Activated naive CD4-positive, alpha-beta T cell treated with anti-CD3 and anti-CD28 coated beads, Interleukin-2, amount 50 U/mL, for 16 hours (primary cell): Measurements from ENCODE around the gene COLEC12.

ENCODE experiments used
- DNase-seq: peaks from one replicate; pipeline ENCODE4 v3.0.0-alpha.2; 2020

The COLEC12 gene

DNA sequence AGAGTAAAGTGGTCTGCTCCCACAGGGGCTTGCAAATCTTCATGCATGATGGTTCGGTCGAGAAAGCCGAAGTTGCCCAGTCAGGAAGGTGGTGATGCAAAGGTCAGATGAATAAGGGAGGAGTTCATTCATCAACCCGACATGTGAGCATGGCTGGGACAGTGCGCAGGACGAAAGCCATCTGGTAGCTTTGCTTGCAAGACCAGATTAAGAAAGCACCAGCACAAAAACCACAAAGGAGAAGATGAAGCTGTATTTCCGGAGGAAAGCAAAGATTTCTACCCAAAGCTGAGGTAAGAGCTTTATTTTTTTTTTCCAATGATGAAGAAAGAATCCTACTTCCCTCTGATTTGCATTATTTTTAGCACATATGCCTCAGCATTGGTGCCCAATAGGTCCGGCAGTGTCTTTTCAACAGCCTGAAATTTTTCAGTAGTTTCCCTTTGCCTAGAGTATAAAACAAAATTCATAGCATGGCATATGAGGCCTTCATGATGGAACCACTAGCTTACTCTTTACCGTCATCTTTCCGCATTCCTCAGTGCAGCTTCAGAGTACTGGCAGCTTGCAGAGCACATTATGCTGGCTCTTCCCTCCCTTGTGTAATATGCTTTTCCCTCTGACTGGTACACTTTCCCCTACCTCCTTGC, 120.7 kb downstream of the COLEC12 start:
- DNase-seq = no peak

DNA sequence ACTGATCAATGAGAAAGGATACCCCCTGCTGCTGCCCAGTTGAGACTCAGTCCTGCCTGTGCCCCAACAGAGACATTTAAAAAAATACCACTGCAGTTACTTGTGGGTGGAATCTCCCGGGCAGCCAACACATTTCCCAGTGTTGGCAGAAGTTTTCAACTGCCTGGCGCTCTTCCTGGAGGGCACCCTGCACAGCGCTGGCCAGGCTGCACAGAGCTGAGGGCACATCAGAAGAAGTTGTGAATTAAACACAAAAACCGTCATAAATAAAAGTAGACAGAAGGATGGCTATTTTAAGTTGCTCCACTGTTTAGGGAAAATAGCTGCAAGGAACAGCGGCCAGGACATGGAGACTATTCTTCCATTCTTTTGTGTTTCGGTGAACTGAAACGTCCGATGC, 122.4 kb downstream of the COLEC12 start:
- no peak for DNase-seq

DNA sequence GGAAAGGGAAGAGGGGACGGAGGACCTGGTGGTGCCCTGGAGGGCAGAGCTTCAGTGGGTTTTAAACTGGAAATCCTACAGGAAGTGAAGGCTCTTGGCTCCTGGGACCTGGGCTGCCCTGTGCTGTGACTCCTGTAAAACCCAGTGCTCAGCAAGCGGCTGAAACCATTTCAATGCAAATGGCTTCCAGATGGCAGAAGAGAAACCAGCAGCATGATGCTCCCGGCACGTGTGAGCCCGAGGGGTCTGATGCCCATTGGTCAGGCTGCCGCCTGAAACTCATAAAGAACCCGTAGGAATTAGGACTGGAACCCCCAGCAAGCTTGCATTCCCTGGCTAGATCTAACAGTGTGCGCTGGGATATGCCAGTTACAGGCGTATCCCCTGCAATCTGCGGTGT, 123.4 kb downstream of the COLEC12 start:
- no peak for DNase-seq

DNA sequence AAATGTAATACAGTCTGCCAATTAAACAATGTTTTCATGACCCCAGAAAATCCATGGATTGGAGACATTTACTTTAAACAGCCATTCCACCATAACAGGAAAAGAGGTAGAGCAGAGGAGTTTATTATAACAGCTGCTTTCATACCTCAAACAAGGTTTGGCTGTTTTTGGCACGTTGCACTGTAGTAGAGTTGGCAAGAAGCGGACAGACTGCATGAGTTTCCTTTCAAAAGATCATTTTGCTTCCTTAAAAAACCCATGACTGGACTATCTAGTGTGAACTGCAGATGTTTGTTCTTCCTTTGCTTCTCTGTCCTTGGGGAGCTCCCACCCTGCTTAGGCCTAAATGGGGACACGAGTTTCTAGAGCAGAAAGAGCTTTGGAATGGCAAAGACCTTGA, 124.2 kb downstream of the COLEC12 start:
- no peak for DNase-seq

DNA sequence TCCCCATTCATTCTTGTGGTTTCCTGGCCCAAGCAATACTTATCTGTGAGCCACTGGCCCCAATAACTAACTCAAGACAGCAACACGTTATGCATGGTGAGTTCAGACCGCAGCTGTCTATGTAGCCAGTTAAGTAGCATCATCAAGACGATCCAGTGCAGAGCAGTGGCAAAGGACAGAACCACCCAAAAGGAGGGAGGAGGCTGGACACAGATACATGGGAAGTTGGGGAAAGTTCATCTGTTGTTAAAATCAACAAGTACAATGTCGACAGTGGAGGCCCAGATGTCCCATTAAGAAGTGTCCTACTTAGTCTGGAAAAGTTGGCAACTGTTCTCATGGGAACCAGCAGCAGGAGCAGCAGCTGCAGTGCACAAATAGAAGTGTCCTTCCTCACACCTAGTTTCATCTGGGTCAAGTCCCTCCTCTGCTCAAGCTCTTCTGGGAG, 125.8 kb downstream of the COLEC12 start:
- no peak for DNase-seq

DNA sequence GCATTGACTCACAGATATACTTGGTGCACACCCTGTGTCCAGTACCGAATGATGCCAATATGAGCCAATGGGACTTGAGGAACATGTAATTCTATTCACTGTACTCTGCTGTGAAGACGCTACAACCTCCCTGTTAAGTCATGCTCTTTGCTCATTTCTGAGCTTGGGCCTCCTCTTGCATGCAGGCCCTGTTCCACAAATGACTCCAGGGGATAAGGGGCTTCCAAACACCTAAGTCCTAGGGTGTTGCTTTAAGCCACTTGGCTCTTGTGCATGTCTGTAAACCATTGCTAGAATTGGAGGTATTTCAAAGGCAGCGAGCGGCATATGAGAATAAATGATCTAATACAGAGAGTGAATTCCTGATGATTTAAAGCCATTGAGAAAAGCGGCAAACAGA, 126.7 kb downstream of the COLEC12 start:
- no peak for DNase-seq

DNA sequence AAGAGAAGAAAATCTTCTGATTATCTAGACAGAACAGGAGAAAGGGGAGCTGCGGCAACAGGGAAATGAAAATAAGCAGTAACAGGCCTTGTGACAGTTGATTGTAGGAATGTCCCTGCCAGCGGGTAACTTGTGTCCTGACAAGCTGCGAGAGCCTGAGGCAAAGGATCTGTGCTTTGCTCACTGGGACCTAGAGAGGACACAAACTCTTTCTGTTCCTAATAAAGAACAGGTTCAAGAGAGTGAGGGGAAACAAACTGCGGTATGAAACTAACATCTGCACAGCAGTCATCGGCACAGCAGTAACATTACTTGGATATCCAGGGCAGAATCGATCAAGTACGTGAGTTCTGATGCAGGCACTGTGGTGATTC, 128.9 kb downstream of the COLEC12 start:
- DNase-seq = no peak

DNA sequence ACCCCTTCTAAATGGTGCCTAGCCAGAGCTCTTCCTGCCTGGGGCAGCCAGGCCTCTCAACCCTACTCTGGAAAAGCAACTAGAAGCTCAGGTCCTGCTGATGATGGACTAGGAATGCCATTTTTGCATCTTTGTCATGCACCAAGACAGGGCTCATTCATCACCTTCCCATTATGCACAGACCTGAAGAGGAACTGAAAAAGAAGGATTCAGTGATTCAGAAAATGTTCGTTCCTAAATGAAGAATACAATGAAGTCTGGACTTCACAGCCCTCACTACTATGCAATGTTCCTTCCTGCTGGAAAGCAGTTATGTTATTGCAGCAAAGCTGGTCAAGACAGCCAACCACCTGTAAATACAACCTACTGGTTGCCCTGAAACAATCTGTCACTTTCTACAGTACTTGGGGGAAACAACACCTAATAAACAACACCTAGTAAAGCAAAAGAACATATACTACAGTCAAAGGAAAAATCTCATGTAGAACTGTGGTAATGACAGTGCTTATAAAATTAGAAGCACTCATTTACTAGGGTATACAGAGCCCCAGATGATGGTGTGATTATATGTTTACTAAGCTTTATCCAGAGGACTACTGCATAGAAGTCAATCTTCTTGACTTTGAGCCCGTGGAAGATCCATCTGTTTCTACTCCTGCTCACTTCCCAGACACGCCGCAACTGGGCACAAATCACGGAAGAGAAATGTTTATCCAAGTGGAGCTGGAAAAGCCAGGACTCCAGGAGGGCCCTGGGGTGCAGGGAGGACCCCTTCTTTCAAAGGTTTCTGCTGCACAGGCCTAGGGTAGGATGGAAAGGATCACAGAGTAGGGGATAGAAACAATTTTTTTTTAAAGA, 129.5 kb downstream of the COLEC12 start:
- no peak for DNase-seq

DNA sequence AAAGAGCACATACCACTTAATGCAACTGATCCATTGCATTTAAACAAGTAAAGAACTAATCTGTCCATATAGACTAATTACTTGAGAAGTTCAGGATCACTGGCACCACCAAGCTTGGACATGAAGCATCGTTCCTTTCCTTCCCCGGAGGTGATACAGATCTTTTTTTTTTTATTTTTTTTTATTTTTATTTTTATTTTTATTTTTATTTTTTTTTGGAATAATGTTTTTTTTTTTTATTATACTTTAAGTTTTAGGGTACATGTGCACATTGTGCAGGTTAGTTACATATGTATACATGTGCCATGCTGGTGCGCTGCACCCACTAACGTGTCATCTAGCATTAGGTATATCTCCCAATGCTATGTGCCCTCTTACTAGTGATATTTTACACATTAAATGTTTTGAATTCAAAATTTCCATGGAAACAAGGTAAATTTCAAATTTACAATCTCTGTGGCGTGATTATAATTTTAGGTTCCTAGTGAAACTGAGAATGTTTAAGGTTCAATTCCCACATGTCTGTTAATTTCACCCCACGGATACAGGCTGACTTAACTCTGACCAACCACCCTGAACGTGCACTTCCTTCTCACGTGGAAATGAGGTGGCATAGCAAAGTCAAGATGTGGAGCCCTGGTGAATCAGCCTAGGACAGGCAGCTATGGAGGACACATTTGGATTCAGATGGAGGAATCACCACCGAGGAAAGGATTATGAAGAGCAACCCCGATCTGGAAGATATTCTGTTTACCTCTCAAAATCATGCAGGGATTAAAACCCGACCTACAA, 131.1 kb downstream of the COLEC12 start:
- no peak for DNase-seq

DNA sequence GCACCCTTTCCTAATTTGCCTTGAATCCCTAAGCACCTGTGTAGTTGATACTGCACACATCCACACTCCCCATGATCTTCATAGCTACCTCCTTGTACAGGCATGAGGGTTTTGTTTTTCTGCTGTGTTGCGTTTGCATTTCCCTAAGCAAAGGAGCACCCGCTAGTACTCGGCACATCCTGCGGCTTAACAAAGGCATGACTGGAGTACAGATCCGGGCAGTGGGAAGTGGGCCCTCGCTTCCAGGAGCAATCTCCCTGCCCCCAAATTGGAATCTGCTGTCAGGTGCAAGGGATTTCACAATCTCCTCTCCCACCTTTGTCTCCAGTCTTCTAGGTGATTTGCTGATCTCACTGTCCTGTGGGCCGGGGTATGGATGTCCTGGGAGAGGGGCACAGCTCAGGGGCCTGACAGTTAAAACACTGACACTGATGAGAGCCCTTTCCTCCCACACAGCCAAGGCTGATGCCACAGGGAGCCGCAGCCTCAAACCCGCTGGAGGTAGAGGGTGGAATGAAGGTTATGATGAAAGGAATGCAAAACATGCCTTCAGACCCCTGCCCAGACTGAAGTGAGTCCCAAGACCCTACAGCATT, 133.9 kb downstream of the COLEC12 start:
- DNase-seq = no peak

DNA sequence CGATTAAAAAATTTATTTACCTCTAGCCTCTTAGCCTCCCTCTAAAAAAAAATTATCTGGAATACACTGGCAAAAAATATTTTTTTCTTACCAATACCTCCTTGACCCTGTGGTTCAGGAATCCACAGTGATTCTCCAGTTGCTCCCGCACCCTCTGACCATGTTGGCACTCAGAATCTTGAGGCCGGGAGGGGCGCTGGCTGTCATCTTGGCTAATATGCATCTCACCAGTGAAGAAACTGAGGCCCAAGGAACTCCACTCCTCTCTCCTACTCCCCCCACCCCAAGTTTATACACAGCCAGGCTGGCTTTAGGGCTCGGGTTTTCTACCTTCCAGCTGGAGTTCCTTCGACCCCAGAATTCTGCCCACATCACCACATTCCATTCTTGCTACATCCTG, 134.8 kb downstream of the COLEC12 start:
- DNase-seq = no peak

DNA sequence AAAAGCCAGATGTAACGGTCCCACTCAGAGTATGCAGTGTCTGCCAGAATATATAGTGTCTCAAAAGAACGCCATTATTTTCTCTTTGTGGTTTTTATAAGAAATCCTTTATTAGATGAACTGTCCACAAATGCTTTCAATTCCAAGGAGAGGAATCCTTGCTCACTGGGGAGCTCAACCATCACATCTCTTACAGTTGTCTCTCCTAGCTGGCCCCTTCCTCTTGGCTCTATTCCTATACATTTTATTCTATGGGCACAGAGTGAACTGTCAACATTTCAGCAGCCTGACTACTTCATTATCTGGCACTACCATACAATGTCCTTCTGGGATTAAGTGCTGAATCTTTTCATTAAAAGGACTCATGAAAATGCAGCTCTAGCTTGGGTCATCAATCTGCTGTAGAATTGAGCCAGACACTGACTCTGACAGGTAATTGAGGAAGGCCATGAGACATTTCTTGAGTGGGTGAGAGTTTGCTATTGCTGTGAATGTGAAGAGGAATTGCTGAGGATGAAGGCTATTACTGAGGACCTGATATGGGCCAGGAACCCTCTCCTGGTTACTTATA, 136.2 kb downstream of the COLEC12 start:
- no peak for DNase-seq

DNA sequence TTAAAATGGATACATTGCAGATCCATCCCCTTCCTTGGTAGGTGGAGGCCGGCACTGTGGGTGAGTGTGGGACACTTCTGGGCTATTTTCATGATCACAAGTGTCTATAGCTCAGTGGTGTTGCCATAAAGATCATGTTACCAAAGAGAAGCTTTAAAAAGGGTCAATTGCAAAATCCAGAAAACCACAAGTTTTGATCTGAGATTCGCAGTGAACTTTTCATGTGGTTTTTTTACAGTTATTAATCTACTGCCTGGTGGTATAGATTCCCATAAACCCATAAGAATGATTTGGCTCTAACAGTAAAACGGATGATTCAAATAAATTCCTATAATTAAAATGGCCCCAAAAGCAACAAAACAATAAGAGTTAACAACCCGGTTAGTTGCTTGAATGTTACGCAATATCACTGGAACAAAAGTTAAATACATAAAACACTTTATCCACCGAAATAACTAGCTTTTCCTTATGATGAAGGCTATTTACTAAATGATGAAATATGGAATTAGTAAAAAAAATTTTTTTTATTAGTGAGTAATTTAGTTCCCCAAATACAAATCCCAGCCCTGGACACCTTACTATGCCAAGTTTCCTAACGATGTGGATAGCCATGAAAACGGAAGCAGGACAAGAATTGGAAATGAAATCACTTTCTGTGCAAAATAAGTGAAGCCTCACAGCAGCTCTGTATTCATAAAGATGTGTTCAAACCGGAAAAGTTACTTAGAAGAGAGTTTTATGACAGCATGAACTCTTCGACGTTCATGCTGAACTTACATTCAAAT, 137.0 kb downstream of the COLEC12 start:
- no peak for DNase-seq

DNA sequence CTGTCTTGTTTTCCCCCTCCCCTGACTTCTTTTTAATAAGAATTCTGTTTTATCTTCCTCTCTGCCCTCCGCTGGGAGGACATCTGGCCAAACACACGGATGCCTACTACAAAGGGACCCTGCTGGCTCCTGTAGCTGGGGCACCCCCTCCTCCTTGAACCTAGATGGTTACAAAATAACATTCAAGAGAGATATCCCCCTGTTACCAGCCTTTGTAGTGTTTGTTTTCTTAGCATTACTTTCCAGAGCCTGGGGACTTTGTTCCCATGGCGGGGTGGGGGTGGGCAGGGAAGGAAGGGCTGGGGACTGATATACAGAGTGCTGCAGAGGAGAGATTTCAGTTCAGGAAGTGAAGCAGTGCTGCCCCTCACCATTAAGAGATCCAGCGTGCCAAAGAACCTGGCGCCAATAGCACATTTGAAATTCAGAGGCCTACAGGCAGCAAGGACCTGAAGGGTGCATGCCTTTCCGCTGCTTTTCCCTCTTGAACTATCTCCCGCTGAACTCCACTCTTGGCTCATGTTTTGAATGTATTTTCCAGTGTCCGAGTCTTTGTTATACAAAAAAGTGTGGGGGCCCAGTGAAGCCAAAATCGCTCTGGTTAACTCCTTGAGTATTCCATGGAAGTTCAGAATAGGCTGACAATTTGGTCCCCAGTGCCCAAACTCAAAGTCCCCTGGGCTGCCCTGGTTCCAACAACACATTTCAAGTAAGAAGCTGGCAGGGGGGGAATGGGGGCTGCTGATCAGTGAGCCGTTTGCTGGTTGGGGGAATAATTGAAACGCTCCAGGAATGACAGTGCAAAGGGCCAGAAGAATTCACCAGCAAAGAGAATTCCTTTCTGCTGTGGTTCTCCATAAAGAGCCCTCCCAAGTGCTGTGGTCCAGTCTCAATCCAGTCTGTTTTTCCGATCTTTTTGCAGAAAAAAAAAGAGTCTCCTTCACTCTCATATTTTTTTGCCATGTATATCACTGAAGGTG, 137.9 kb downstream of the COLEC12 start:
- no peak for DNase-seq

DNA sequence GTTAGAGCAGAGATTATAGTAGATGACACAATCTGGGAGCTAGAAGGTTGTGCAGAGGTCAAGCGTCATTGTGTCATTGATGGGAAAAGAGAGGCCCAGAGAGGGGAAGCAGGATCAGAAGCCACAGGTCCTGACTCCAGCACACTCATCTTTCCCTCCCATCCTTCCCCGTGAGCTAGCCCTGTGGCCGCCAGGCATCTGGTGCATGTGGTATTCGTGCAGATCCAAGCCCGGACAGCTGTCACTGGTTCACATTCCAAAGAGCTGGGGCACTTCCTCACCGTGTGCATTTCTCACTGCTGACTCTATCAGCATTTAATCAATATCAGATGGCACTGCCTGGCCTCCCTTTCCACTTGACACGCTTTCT, 138.6 kb downstream of the COLEC12 start:
- DNase-seq = no peak

DNA sequence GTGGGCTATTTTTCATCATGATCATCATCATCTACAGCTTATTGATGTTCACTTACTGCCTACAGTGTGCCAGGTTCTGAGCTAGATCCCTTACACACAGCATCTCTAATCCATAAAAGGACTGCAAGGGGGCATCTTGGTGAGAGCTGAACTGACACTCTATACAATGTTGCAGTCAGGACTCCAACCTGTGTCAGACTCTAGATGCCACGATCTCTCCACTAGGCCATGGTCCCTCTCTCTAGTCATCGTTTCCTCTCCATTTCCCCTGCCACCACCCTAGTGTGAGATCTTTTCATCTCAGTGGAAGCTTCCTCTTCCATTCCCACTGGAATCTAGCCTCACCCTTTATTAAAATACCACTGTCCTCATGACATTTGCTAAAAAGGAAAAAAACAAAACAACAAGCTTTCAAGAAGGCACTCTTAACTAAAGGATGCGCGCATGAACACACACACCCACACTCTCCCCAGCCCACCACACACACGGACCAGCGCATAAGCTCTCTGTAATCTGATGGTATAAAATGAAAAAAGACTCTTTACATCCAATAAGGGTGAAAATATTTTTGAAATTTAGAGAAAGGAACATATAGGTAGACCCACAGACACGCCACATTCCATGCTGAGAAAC, 139.3 kb downstream of the COLEC12 start:
- no peak for DNase-seq

DNA sequence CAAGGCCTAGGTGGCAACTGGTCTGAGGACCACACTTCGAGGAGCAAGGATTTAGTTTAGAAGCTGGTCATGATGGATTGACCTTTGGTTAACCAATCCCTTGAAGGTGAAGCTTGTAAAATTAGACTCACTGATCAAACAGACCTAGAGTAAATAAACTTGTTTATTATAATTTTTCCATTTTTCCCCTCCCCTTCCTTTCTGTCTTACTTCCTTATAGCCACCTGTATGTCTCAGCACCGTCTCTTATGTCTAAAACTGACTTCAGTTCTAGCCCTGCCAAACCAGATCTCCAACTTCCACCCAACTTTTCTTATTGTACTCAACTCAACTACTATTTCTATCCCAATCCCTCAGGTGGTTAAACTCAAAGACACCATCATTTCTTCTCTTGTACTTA, 139.8 kb downstream of the COLEC12 start:
- no peak for DNase-seq

DNA sequence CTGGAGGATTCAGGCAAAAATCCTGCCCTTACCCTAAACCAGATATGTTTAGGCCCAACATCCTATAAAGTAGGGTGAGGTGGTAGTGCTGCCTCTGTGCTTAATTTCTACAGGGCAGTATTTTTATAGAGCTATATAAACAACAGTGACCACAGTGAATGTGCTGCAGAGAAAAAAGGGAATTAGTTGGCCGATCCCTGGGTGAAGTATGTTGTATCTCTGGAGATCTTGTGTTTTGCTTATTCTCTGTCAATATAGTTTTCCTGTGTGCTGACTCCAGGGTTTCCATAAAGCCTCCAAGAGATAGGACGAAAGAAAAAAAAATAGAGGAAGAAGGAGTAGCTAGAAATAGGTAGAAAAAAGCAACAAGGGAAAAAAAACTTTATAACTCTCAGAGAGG, 143.7 kb downstream of the COLEC12 start:
- DNase-seq = no peak

DNA sequence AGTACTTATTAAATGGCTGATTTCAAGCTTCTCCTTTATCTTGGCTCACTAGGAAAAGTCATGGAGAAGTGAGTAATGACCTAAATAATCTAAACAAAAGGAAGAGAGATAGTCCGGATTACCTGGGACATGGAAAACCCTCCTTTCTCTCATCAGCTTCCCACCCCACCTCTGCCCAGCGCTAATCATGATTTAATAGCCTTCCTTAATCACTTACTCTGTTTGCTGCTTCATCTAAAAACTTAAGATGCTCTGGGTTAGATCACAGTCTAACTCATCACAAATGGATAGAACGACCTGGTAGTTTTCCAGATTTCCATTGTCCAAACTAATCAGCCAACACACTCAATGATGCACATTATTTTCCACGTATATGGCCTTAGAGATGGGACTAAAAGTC, 144.8 kb downstream of the COLEC12 start:
- DNase-seq = no peak

DNA sequence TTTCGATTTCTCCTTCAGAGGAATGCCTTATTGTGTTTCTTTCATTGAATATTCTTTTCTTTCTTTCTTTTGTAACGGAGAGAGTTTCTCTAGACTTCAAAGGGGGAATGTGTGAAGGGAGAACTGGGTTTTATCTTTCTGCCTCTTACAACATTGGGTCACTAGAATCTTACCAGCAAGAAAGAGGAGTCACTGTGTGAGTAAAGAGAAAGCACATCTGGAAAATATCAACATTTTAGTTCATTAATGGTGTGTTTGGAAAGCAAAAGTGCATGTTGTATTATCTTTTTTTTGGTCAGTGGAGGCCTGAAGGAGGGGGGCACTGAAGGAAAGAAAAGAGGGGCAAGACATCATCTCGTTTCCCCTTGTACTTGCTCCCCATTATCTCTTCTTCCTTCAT, 146.0 kb downstream of the COLEC12 start:
- no peak for DNase-seq

DNA sequence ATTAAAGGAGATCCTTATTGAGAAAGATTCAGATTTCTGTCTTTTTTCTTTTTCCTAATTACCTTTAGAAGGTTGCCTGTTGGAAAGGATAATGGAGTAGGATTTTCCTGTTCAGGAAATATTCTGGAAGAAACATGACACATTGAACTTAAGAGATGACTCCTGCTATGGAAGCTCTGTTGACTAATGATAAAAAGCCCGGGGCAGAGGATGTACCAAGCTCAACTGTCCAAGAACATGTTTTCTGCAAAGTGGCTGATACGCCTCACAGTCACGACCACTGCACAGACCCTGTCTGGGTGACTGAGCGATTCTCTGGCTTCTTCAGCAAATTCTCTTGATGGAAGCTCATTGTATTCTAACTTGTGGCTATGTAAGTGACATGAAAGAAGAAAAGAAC, 146.5 kb downstream of the COLEC12 start:
- no peak for DNase-seq
